HG03280 (cell line): ENCODE data around the gene PTCSC3.

Experiments used
- ATAC-seq: cut with Tn5 transposase; IDR thresholded peaks from one replicate; pipeline ENCODE4 v1.9.1; 2021; ENCODE audit warnings: mild to moderate bottlenecking, moderate library complexity; ENCODE audit not compliant: unreplicated experiment

Gene PTCSC3

DNA sequence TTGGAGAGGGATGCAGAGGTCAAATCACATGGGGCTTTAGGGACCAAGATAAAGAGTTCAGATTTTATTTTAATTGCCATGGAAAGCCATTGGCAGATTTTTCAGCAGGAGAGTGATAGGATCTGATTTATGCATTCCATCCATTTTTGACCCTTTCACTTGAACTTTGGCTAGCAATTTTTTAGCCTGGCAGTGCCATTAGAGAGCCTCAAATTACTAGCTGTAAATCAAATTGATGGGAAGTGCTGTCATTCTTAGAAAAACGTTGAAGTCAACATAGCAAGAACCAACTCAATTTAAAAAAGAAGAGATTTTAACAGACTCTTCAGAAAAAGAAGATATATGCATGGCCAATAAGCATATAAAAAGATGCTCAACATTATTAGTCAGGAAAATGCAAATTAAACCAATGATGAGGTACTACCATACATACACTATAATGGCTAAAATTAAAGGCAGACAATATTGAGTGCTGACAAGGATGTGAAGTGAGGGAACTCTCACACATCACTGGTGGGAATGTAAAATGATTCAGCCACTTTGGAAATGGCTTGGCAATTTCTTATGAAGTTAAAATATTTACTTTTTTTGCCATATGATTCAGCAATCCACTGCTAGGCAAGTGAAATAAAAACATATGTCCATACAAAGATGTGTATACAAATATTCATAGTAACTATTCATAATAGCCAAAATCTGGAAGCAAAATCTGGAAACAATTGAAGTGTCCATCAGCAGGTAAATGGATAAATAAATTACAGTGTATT, 89.7 kb downstream of the PTCSC3 start:
- no peak for ATAC-seq

DNA sequence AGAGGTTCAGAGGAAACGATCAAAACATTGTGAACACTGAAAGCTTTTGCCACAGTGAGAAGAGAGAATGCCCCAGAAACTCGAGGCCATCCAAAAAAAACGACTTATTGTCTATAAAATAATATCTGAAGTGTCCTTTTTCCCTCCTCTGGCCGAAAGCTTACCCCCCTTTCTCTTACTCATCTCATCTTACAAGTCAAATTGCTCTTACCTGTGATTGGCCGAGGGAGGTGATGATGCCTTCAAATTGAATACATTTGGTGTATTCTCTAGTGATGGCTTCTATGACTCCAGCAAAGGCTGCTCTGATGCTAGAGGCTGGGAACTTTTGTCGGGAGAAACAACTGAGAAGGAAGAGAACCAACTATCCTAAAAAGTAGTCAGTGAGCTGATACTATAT, 90.7 kb downstream of the PTCSC3 start:
- no peak for ATAC-seq
